Erythroblast (primary cell): ENCODE data around the gene SENP8.

Source experiments
- GATA1 ChIP-seq: IDR thresholded peaks from 2 replicates; pipeline ENCODE4 v1.6.1; 2011; ENCODE audit warnings: low read depth, mild to moderate bottlenecking, control low read depth, low read length, moderate library complexity
- POLR2A ChIP-seq: IDR thresholded peaks from 2 replicates; pipeline ENCODE4 v1.6.1; 2011; ENCODE audit warnings: mild to moderate bottlenecking, low read length

- TF ChIP-seq POLR2A = no peak
- no peak for TF ChIP-seq GATA1
Measured at GRCh38 chr15:72098040-72098439, 20.2 kb upstream of the SENP8 start.
